Measurements from ENCODE around the gene SLC27A6. TPM values are rescaled to one million over a fixed set of nuclear protein-coding genes. Genes with fewer than 3 reads are reported as not detected.
"Not testable (repeated sequence)": the region's sequence is repeated elsewhere in the genome, so short reads cannot be mapped to it uniquely, and the experiment has no call there.

Gene SLC27A6
- total RNA-seq, 1 experiment from 2014 or later = not detected

DNA sequence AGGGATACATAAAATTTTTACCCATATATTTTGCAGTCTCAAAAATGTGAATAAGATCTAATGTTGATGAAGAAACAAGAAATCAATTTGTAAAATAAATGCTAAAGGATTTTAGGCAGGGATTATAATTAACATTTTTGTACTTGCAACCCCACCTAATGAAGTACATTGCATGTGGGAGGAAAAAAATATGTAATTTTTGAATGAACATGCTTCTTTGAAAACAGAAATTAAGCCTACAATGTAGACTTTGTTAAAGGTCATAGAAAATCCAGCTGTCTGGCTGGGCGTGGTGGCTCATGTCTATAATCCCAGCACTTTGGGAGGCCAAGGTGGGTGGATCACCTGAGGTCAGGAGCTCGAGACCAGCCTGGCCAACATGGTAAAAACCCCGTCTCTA, 15.6 kb downstream of the SLC27A6 start:
- in situ Hi-C loops (cut with HindIII; ENCODE audit: low sequenced_read_pairs) = no loop called here
- no peak for DNase-seq (ENCODE audit: low spot score)

DNA sequence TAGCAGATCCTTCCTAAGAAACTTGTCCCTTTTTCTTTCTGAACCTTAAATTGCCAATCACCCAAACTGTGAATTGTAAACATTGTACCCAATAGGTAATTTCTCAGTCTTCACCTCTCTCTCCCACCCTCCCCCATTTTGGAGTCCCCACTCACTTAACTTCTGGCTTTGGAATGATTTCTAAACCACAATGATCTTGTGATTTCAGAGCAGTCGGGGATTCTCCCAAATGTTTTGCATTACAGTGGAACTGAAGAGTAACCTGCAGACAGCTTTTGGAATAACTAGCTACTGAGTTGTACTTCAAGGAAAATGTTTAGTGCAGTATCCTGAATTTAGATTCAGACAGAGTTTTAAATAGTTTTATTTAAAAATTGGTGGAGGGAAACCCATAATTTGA, 19.2 kb downstream of the SLC27A6 start:
- DNase-seq (ENCODE audit: low spot score) = no peak
- in situ Hi-C loops (cut with HindIII; ENCODE audit: low sequenced_read_pairs) = no loop called here

DNA sequence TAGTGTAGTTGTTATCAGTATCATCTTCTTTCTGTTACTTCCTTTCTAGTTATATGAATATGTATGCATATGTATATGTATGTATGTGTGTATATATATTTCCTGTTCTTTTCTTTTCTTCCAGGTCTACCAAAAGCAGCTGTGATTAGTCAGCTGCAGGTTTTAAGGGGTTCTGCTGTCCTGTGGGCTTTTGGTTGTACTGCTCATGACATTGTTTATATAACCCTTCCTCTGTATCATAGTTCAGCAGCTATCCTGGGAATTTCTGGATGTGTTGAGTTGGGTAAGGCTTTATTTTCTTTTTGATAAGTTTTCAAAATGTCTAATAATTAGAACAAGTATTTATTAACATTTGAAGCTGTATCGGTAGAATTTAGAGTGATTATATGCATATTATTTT, 23.2 kb downstream of the SLC27A6 start:
- no peak for DNase-seq (ENCODE audit: low spot score)
- in situ Hi-C loops (cut with HindIII; ENCODE audit: low sequenced_read_pairs) = no loop called here

DNA sequence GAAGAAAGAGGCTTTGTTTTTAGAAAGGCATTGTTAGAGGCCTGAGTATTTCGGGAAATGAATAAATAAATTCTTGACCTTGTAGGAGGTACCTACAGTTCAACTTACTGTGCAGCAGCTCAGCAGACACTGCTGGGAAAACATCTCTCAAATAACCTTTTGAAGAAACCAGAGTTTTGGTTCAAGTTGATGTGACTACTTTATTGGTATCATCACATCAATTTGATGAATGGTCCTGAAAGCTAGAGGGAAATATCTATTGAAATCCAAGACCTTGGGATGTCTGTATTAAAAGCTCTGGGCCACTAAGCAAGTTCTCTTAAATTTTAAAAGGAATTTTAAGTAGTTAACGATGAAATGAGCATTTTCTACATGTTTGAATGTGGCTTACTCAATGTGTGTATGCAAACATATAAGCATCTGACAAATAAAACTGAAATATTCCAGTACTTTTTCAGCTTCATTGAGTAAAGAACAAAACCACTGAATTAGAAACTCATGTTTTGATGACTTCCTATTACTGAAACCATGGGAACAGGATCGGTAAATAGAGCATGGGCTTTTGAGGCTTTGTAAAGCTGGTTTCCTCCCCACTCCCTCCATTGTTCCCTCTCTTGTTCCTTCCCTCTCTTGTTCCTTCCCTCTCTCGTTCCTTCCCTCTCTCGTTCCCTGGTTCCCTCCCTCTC, 36.7 kb downstream of the SLC27A6 start:
- DNase-seq (ENCODE audit: low spot score) = no peak
- in situ Hi-C loops (cut with HindIII; ENCODE audit: low sequenced_read_pairs) = no loop called here

DNA sequence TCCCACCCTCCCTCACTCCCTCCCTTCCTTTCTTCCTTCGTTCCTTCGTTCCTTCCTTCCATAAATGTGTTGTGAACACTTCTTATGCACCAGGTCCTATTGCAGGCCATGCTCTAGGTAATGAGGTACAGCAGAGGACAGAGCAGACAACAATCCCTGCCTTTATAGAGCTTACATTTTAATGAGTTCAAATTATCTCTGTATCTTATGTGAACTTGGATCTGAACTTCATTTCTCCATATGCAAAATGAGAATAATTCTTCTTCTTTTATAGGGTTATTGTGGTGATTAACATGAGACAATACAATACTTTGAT, 37.2 kb downstream of the SLC27A6 start:
- DNase-seq (ENCODE audit: low spot score) = no peak
- in situ Hi-C loops (cut with HindIII; ENCODE audit: low sequenced_read_pairs) = no loop called here

DNA sequence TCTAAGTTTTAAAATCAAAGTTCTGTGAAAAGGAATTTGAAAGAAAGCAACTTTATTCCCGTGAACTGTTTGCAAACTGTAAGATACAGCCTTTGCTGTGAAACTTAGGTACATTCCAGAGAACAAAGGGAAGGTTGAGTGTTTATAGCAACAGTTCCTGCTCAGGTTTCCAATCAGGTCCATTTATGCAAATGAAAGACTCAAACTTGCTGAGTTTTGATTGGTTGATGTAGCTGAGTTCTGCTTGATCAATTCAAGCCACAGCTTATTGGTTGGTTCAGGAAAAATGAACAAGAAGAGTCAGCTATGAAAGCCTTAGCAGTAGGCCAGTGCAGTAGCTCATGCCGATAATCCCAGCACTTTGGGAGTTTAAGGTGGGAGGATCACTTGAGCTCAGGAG, 37.9 kb downstream of the SLC27A6 start:
- DNase-seq (ENCODE audit: low spot score) = no peak
- in situ Hi-C loops (cut with HindIII; ENCODE audit: low sequenced_read_pairs) = no loop called here

DNA sequence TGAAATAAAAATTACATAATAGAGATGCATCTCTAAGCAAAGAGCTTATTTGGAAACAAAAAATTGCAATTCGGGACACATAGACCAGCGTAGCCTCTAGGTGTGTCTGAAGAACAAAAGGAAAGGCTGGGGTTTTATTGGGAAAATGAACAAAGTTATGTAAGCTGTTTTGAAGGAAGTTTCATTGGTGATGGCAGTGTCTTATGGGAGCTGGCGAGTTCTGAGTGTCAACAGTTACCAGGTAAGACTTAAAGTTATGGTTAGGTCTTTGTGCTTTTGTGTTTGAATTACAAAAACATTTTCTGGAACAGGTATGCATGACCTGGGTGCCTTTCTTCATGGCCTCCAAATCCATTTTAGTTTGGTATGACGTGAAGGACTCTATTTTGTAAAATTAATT, 48.9 kb downstream of the SLC27A6 start:
- DNase-seq (ENCODE audit: low spot score) = no peak
- in situ Hi-C loops (cut with HindIII; ENCODE audit: low sequenced_read_pairs) = no loop called here

DNA sequence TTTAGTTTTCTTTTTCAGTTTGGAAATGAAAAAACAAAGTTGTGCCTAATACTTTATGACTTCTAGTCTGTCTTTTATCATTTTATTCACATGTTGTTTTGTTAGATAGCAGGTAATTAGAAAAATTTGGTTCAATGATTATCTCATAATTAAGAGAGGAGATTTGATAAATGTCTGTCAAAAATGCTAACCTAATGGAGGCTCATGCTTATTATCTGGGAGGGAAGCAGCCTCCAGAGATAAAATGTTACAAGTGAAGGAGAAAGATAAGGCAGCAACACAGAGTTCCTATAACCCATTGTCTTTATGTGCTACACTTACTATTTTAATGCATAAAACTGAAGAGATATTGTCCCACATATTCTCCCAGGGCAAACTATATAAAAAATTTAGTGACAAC, 53.5 kb downstream of the SLC27A6 start:
- DNase-seq (ENCODE audit: low spot score) = no peak
- in situ Hi-C loops (cut with HindIII; ENCODE audit: low sequenced_read_pairs) = no loop called here

DNA sequence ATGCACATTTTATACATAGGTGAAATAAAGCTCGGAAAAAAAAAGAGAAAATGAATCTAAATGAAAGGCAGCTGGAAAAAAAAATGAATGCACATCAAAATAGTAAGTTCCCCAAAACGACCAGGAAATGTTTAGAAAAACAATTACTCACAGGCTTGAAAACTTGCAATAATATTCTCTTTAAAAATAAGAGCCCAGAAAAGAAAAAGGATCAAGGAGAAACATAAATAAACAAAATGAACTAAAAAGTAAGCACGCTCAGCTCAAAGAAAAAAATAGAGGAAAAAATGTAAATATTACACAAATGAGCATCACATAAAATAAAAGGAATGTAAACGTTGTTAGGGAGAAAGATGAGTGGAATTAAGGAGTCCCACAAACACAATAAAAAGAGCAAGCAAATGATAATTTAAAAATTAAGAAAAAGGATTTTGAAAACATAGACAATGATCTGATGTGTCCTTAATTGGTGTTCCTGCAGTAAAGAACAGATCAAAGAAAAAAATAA, 54.2 kb downstream of the SLC27A6 start:
- no peak for DNase-seq (ENCODE audit: low spot score)
- in situ Hi-C loops (cut with HindIII; ENCODE audit: low sequenced_read_pairs) = no loop called here

DNA sequence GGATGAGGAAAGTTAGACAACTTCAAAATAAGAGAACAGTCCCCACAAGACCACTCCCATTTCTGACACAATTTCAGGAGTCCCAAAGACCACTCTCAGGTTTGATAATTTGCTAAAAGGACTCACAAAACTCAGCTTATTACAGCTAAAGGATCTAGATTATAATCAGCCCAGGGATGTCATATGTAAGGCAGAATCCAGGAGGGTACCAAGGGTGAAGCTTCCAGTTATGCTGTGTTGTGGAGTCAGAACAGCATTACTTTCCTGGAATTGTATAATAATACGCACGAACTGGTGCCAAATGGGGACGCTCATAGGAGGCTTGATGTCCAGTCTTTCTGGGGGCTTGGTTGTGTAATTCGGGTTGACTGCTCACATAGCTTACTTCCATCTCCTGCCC, 55.4 kb downstream of the SLC27A6 start:
- in situ Hi-C loops (cut with HindIII; ENCODE audit: low sequenced_read_pairs) = no loop called here
- DNase-seq (ENCODE audit: low spot score) = no peak

DNA sequence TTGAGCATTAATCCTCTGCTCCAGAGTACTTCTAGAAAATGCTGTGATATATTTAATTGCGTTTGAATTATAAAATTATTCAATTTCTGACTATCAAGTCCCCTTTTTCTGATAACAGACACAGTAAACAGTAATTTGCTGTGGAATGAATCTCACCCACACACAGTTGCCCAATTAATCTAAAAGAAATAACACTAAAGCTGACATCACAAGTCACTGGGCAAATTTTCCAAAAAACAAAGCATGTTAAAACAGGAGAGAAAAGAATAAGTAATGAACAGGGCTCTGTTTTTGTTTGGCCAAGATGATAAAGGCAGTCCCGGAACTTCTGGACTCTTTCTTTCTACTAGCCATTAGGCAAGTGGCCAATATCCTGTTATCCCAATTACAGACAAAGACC, 56.5 kb downstream of the SLC27A6 start:
- no peak for DNase-seq (ENCODE audit: low spot score)
- in situ Hi-C loops (cut with HindIII; ENCODE audit: low sequenced_read_pairs) = no loop called here

DNA sequence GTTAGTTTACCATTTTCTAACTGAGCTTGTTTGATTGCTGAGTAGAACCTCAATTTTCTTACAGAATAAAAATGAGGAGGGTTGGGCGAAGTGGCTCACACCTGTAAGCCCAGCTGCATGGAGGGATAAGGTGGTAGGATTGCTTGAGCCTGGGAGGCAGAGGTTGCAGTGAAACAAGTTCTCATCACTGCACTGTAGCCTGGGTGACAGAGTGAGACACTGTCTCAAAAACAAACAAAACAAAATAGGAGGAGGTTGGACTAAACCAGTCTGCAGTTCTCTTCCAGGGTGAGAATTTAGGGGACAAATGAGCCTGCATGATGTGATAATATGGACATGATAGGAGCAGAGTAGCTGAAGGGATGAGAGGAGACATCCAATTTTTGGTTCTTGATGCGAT, 57.3 kb downstream of the SLC27A6 start:
- in situ Hi-C loops (cut with HindIII; ENCODE audit: low sequenced_read_pairs) = no loop called here

DNA sequence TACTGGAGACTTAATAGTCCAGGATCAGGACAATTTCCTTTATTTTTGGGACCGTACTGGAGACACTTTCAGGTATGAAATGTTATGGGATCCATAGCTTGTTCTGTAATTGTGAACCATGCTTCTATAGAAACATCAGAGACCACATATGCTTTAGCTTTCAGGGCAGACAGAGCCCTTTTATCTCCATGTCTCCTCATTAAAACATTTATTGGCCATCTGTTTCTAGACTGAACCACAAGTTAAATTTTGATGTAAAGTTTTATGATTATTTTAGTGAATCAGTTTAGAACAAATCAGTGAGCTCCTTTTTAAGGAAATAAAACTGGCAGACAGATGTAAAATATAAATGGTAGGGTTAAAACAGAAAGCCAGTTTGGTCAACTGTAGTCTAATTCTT, 62.0 kb downstream of the SLC27A6 start:
- DNase-seq (ENCODE audit: low spot score) = no peak
- in situ Hi-C loops (cut with HindIII; ENCODE audit: low sequenced_read_pairs) = no loop called here

More for the DNA sequence above, 57.3 kb downstream of the SLC27A6 start:
- DNase-seq (ENCODE audit: low spot score) = no peak

DNA sequence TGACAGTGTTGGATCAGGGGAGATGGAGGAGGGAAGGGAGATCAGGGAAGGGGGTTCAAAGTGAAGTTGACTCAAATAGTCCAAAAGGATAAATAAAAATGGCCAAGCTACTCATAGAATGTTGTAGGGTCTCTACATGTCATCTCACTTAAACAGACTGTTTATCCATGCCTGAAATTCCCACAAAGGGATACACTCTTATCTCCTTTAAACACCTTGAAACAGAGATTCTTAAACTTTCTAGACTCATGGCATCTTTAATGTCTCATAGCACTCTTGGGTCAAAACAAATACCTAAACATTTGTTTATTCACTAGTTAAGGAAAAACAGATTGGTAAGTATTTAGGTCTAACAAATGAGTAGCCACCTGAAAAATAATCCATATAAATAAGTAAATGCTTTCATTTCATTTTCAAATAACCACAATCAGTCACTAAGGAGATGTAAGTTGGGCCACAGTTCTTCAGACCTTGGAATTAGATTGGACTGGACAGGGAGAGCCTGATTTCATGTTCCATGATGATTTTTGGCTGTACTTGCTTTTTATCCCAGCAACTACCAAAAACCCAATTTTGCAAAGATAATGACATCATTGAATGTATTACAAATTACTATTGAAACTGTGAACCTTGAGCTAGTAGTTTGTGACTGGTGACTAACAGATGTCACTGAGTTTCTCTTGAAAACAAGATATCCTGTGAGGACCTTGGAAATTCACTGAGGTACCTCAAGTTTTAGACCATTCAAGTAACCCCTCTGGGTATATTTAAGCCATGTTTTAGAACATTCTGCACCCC, 66.8 kb downstream of the SLC27A6 start:
- in situ Hi-C loops (cut with HindIII; ENCODE audit: low sequenced_read_pairs) = no loop called here

DNA sequence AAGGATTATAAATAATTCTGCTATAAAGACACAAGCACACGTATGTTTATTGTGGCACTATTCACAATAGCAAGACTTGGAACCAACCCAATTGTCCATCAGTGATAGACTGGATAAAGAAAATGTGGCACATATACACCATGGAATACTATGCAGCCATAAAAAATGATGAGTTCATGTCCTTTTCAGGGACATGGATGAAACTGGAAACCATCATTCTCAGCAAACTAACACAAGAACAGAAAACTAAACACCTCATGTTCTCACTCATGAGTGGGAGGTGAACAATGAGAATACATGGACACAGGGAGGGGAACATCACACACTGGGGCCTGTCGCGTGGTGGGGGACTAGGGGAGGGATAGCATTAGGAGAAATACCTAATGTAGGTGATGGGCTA, 71.0 kb downstream of the SLC27A6 start:
- DNase-seq (ENCODE audit: low spot score); in situ Hi-C loops (cut with HindIII; ENCODE audit: low sequenced_read_pairs): not testable (repeated sequence)

More for the DNA sequence above, 66.8 kb downstream of the SLC27A6 start:
- no peak for DNase-seq (ENCODE audit: low spot score)

DNA sequence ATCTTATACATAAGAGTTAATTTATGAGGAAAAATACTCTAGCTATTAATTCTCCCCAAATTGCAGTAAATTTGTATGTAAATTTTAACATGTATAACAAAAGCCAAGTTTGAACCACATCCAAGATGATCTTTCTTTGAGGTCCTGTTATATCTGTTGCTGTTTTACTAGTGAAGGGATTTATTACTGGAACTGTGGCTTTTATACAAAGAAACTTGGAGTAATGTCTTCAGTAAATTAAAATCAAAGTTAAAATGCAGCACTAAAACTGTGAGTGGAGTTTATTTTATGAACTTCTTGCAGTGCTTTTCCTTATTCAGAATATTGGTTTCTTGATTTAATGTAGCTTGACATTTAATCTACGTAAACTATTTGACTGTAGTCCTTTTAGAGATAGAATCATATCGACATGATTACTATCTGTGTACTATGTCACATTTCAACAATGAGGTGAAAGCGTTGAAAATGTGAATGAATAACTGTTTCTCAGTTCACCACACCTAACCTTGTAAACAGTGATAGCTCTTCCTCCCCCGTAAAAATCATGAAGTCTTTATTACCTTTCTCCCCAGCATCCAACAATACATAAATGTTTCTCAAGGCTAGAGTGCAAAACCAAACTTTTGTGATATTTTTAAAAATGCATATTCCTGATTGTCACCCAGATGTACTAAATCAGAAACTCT, 76.1 kb downstream of the SLC27A6 start:
- in situ Hi-C loops (cut with HindIII; ENCODE audit: low sequenced_read_pairs) = no loop called here
- no peak for DNase-seq (ENCODE audit: low spot score)

DNA sequence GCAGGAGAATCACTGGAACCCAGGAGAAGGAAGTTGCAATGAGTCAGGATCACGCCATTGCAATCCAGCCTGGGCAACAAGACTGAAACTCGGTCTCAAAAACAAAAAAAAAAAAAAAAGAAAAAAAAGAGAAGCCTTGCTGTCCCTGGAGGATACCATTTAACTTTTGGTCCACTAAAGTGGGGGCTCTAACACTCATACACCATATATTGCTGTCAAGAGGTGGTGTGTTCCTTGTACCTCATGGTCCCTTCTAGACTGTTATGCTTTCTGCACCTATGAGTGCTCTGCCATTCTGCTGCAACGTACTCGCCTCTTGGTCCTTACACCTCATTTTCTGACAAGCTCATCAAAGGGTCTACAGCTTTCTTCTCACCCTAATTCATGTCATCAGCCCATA, 77.0 kb downstream of the SLC27A6 start:
- in situ Hi-C loops (cut with HindIII; ENCODE audit: low sequenced_read_pairs) = no loop called here
- no peak for DNase-seq (ENCODE audit: low spot score)

DNA sequence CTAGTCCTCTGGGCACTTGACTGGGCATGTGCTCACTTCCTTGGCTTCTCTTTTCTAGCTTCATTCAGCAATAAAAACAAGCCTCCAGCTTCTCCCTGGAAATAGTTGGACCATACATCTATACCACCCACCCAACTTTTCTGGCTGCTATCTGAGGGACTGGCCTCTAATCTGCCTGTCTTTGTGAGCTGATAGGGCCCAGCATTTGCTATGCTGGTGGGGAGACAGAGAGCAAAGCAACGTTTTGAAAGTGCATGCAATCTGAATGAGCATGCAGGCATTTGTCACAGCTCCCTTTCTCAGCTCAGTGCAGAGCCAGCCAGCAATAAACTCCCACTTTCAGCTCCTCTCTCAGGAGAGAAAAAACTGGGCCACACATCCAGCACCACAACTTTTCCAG, 78.6 kb downstream of the SLC27A6 start:
- in situ Hi-C loops (cut with HindIII; ENCODE audit: low sequenced_read_pairs) = no loop called here
- no peak for DNase-seq (ENCODE audit: low spot score)

DNA sequence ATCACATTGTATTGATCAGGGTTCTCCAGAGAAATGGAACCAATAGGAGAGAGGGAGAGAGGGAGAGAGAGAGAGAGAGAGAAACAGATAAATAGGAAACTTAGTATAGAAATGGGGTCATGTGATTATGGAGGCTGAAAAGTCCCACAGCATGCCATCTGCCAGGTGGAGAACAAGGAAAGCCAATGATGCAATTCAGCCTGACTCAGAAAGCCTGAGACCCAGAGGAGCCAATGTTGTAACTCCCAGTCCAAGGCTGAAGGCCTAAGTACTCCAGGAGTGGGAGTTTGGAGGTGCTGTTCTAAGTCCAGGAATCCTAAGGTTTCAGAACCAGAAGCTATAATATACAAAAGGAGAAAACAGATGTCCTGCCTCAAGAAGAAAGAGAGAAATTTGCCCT, 80.9 kb downstream of the SLC27A6 start:
- in situ Hi-C loops (cut with HindIII; ENCODE audit: low sequenced_read_pairs) = no loop called here
- no peak for DNase-seq (ENCODE audit: low spot score)

DNA sequence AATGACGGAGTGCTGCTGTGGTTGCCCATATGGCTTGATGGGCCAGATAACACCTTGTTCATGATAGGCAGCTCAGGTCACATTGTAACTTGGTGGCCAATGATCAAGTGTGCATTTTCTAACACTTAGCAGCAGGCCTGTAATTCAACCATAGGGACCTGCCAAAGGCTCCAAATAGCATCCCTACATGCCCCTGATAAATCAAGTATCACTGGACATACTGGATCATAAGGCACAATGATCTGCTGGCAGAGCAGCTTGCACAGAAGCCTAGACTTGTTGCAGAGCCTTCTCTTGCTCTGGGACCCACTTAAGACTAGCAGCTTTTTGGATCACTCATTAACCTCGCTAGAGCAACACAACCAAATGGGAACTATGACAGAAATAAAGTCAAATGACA, 83.2 kb downstream of the SLC27A6 start:
- DNase-seq (ENCODE audit: low spot score) = no peak
- in situ Hi-C loops (cut with HindIII; ENCODE audit: low sequenced_read_pairs) = no loop called here

Data from G401 (cell line).